Spleen (tissue), 11 donors: Measurements from ENCODE around the gene RPAP2. TPM values are rescaled to one million over a fixed set of nuclear protein-coding genes. Genes with fewer than 3 reads are reported as not detected.

Experiments used
- DNase-seq: peaks from one replicate; pipeline ENCODE4 v3.0.0-alpha.2; 2020
- H3K27ac ChIP-seq, 8 donors: fragments of 200-600 bp; sonication (generic) in 7 of 8; 1 replicate in 4 of 8; 2 replicates in 4 of 8; pipeline versions ENCODE4 v1.5.0 to v1.8.0; 2016 to 2021; ENCODE audit warnings: inconsistent platforms in 4 of 8, mild to moderate bottlenecking in 4 of 8, moderate library complexity in 1 of 8
- H3K27me3 ChIP-seq, 7 donors: fragments of 200-600 bp; sonication (generic) in 6 of 7; replicated peaks in 1 of 7; 1 replicate in 4 of 7; 2 replicates in 3 of 7; pipeline versions ENCODE4 v1.5.0 to v1.8.0; 2016 to 2021; ENCODE audit warnings: inconsistent platforms in 3 of 7, mild to moderate bottlenecking in 1 of 7
- H3K36me3 ChIP-seq, 6 donors: fragments of 200-600 bp; sonication (generic) in 5 of 6; 1 replicate in 4 of 6; 2 replicates in 2 of 6; pipeline versions ENCODE4 v1.5.0 to v1.8.0; 2016 to 2021; ENCODE audit warnings: inconsistent platforms in 2 of 6
- H3K4me1 ChIP-seq, 6 donors: fragments of 200-600 bp; sonication (generic) in 5 of 6; 1 replicate in 3 of 6; 2 replicates in 3 of 6; pipeline versions ENCODE4 v1.5.0 to v1.8.0; 2016 to 2021; ENCODE audit warnings: inconsistent platforms in 3 of 6
- H3K4me3 ChIP-seq, 8 donors: fragments of 200-600 bp; sonication (generic) in 7 of 8; 1 replicate in 4 of 8; 2 replicates in 4 of 8; pipeline versions ENCODE4 v1.5.0 to v1.8.0; 2016 to 2021; ENCODE audit warnings: inconsistent platforms in 4 of 8, mild to moderate bottlenecking in 4 of 8, moderate library complexity in 2 of 8
- H3K9me3 ChIP-seq, 8 donors: fragments of 200-600 bp; sonication (generic) in 7 of 8; 1 replicate in 4 of 8; 2 replicates in 4 of 8; pipeline versions ENCODE4 v1.5.0 to v1.8.0; 2016 to 2021; ENCODE audit warnings: inconsistent platforms in 4 of 8
- CTCF ChIP-seq, 11 experiments: fragments of 200-600 bp in 7 of 11; fragments of 450-650 bp in 4 of 11; sonication (generic) in 4 of 11; IDR thresholded peaks in 8 of 11; conservative IDR thresholded peaks in 3 of 11; 1 replicate in 7 of 11; 2 replicates in 4 of 11; pipeline versions ENCODE4 v1.4.0 to v1.8.0; 2016 to 2021; ENCODE audit warnings: antibody characterized with exemption in 11 of 11, inconsistent platforms in 4 of 11, mild to moderate bottlenecking in 1 of 11
- POLR2A ChIP-seq, 3 donors: fragments of 450-650 bp; IDR thresholded peaks; one replicate each; pipeline ENCODE4 v1.5.1; 2017; ENCODE audit warnings: antibody characterized with exemption in 3 of 3, mild to moderate bottlenecking in 1 of 3
- POLR2AphosphoS5 ChIP-seq, 3 donors: sonication (generic); formaldehyde crosslinking; IDR thresholded peaks; one replicate each; pipeline ENCODE4 v1.5.1; 2017; ENCODE audit warnings: antibody characterized with exemption in 3 of 3
- whole genome bisulfite sequencing, 5 donors: extraction: QIAGEN DNeasy Blood & Tissue Kit in 3 of 5; methylation state at CpG; one replicate each; pipeline versions ENCODE4 v1.1.5 to v1.1.7; 2013 to 2018; 5-methylcytosine and 5-hydroxymethylcytosine counted together
- intact Hi-C: fragments of 100-400 bp; cut with DNase I; formaldehyde crosslinking; loops from one replicate; pipeline ENCODE4 v1.15.0; 2023; ENCODE audit warnings: low total_unique reads
- polyA plus RNA-seq, 3 donors: library from polyadenylated mRNA; stranded (reverse); fragments of 200-250 nt; gene quantifications; one replicate each; pipeline ENCODE4 v1.2.1, GENCODE V29; 2013
- total RNA-seq, 7 donors: library from RNA; depleted of rRNA in 3 of 7; stranded (reverse); fragments of >200 nt in 3 of 7; fragmentation: NEBNext Ultra II Directional in 4 of 7; extraction: Animal tissue kit (Norgen Biotek cat#: 25700) in 4 of 7; gene quantifications; one replicate each; pipeline versions ENCODE4 v1.1.0 to v1.2.1, GENCODE V29; 2016 to 2021
- donor health status: healthy with polysubstance abuse.
- donor health status: DM: no; HTN: no; CAD: no; lungs with moderate emphysema.
- donor health status: DM: no; HTN: no; CAD: no.
- donor health status: Bipolar disorder and iron deficiency.
- donor health status: healthy.
- donor health status: DM: no; HTN: no; CAD: no.
- donor health status: DM: yes; HTN: yes; CAD: no.

RPAP2 gene
- total and polyA plus RNA-seq, 10 donors: 4.4 to 31.5 (median 10.7) TPM

- H3K27me3 ChIP-seq: no peaks in the 10 kb centered on the region
- no peak overlapping the region for H3K4me3 ChIP-seq
- no peak for DNase-seq
- H3K36me3 ChIP-seq: peaks cover 0 to 76% (median 24%) of the 10 kb centered on the region in 6 donors
- no peak overlapping the region for H3K27ac ChIP-seq
- intact Hi-C loops: no loop called here
- H3K9me3 ChIP-seq: no peaks in the 10 kb centered on the region
- TF ChIP-seq POLR2A (IDR thresholded peaks at IDR 0.05) (no peak), POLR2AphosphoS5 (IDR thresholded peaks at IDR 0.05) (no peak), CTCF (IDR thresholded peaks at IDR 0.05 in 8 of 11, conservative IDR thresholded peaks at IDR 0.05 in 3 of 11) (no peak)
- H3K4me1 ChIP-seq: peaks cover 0 to 24% (median 2%) of the 10 kb centered on the region in 6 donors
These were observed 7.2 kb downstream of the RPAP2 start for GRCh38 chr1:92306020-92306419.

DNA sequence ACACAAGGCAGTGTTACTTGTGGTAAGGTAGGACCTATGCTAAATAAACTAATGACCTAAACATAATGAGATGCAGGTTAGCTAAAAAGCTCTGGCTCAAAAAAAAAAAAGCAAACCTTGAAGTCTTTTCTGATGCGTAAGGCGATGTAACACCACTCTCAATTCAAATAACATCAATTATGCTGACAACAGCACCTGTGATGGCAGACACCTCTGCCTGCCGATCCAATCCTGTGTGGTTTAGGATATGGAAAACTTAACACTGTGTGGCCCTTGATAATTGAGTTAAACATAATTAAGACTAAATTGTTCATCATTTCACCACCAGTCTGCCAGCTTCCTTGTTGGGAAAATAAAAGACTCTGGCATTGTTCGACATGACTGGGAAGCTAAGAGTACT, 9.1 kb downstream of the RPAP2 start:
- no peak for DNase-seq
- no peaks in the 10 kb centered on the region for H3K9me3 ChIP-seq
- peaks cover 0 to 23% (median 0%) of the 10 kb centered on the region in 6 donors for H3K4me1 ChIP-seq
- intact Hi-C loops: no loop called here
- no peak for TF ChIP-seq CTCF (IDR thresholded peaks at IDR 0.05 in 8 of 11, conservative IDR thresholded peaks at IDR 0.05 in 3 of 11)
- TF ChIP-seq POLR2AphosphoS5 (IDR thresholded peaks at IDR 0.05): no peak
- no peak for TF ChIP-seq POLR2A (IDR thresholded peaks at IDR 0.05)
- H3K4me3 ChIP-seq: no peak overlapping the region
- H3K36me3 ChIP-seq: peaks cover 0 to 89% (median 28%) of the 10 kb centered on the region in 6 donors
- H3K27me3 ChIP-seq: no peaks in the 10 kb centered on the region
- H3K27ac ChIP-seq: no peak overlapping the region
- WGBS, 5 donors: 88 to 96% (median 90%) methylated on average over 4 of the region's 4 CpGs

DNA sequence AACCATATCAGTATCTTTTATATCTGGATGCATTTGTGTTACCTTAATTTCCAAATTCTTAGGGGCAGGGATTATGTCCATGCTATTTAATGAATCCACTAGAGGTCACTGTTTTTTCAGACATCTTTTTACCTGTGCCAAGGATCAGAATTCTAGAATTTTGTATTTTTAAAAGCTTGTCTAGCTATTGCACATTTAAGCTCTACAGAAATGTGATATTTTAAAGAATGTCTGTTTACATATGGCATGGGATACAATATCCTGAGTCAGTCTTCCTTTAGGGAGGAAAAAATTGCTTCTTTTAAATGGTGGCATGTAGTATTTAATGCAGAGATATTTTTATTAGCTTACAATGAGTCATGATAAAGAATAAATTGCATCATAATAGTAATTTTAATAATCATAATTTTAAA, 11.3 kb downstream of the RPAP2 start:
- intact Hi-C loops: loop anchor here (5.0 kb wide), 1 partner anchor 312 kb away; no protein-coding TSS in a partner anchor
- peaks cover 0 to 69% (median 20%) of the 10 kb centered on the region in 6 donors for H3K36me3 ChIP-seq

DNA sequence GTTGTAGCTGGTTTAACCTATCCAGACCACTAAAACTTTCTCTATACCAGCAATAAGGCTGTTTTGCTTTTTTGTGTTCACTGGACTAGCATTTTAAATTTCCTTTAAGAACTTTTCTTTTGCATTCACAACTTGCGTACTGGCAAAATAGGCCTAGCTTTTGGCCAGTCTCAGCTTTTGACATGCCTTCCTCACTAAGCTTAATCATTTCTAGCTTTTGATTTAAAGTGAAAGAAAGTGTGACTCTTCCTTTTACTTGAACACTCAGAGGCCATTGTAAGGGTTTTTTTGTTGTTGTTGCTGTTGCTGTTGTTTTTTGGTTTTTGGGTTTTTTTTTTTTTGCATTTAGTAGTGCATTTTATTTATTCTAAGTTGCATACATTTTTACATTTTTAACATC, 15.2 kb downstream of the RPAP2 start:
- intact Hi-C loops: loop anchor here (5.0 kb wide), 1 partner anchor 308 kb away; no protein-coding TSS in a partner anchor
- Histone ChIP-seq H3K27ac (peak overlapping the region in 5 of 8 donors; percentile 2 to 72 (median 57)), H3K36me3 (peaks cover 0 to 36% (median 4%) of the 10 kb centered on the region in 6 donors), H3K4me1 (peaks cover 0 to 74% (median 12%) of the 10 kb centered on the region in 6 donors), H3K9me3 (no peaks in the 10 kb centered on the region), H3K4me3 (no peak overlapping the region), H3K27me3 (no peaks in the 10 kb centered on the region)
- no peak for DNase-seq
- WGBS, 5 donors: 89 to 95% (median 93%) methylated on average over 1 of the region's 1 CpG
- TF ChIP-seq POLR2A (IDR thresholded peaks at IDR 0.05) (no peak), POLR2AphosphoS5 (IDR thresholded peaks at IDR 0.05) (no peak), CTCF (IDR thresholded peaks at IDR 0.05 in 8 of 11, conservative IDR thresholded peaks at IDR 0.05 in 3 of 11) (no peak)

More for the DNA sequence above, 11.3 kb downstream of the RPAP2 start:
- no peak for DNase-seq
- peaks cover 0 to 38% (median 3%) of the 10 kb centered on the region in 6 donors for H3K4me1 ChIP-seq
- no peaks in the 10 kb centered on the region for H3K9me3 ChIP-seq
- H3K4me3 ChIP-seq: no peak overlapping the region
- TF ChIP-seq CTCF (IDR thresholded peaks at IDR 0.05 in 8 of 11, conservative IDR thresholded peaks at IDR 0.05 in 3 of 11) (peak; percentile 24 to 72 (median 54)), POLR2A (IDR thresholded peaks at IDR 0.05) (no peak)
- H3K27me3 ChIP-seq: no peaks in the 10 kb centered on the region
- H3K27ac ChIP-seq: no peak overlapping the region
